GM23338 (cell line): ENCODE measurements around the gene PPP1R37. TPM values are rescaled to one million over a fixed set of nuclear protein-coding genes. Genes with fewer than 3 reads are reported as not detected.

Experiments
- ATAC-seq: fragments of 200-7000 bp; cut with Tn5 transposase; 3 replicates; pipeline ENCODE4 v1.9.1; 2020
- DNase-seq: peaks from one replicate; pipeline ENCODE4 v3.0.0-alpha.2; 2015; ENCODE audit warnings: low spot score
- H2AFZ ChIP-seq: fragments of 200-600 bp; sonication (generic); 2 replicates; pipeline ENCODE4 v1.8.0; 2016; ENCODE audit warnings: antibody characterized with exemption, mild to moderate bottlenecking, moderate library complexity
- H3F3A ChIP-seq: fragments of 200-600 bp; sonication (generic); replicated peaks from 2 replicates; pipeline ENCODE4 v1.8.0; 2017; ENCODE audit warnings: antibody characterized with exemption, mixed run types, low read depth
- H3K27ac ChIP-seq: fragments of 200-600 bp; sonication (generic); 2 replicates; pipeline ENCODE4 v1.6.1; 2016; ENCODE audit warnings: low read depth
- H3K27me3 ChIP-seq: fragments of 200-600 bp; sonication (generic); 2 replicates; pipeline ENCODE4 v1.8.0; 2016; ENCODE audit warnings: mild to moderate bottlenecking, mixed run types, moderate library complexity; ENCODE audit not compliant: insufficient read depth
- H3K36me3 ChIP-seq: fragments of 200-600 bp; sonication (generic); 2 replicates; pipeline ENCODE4 v1.8.0; 2016; ENCODE audit warnings: mild to moderate bottlenecking; ENCODE audit not compliant: insufficient read depth
- H3K4me1 ChIP-seq: fragments of 200-600 bp; sonication (generic); 2 replicates; pipeline ENCODE4 v1.8.0; 2016; ENCODE audit warnings: mild to moderate bottlenecking, moderate library complexity; ENCODE audit not compliant: insufficient read depth
- H3K4me2 ChIP-seq: fragments of 200-600 bp; sonication (generic); 2 replicates; pipeline ENCODE4 v1.7.1; 2017; ENCODE audit warnings: mixed run types
- H3K4me3 ChIP-seq: fragments of 200-600 bp; sonication (generic); 2 replicates; pipeline ENCODE4 v1.6.1; 2016; ENCODE audit warnings: mixed run types
- H3K79me2 ChIP-seq: fragments of 200-600 bp; sonication (generic); replicated peaks from 2 replicates; pipeline ENCODE4 v1.8.0; 2017; ENCODE audit warnings: mild to moderate bottlenecking; ENCODE audit not compliant: insufficient read depth
- H3K9me2 ChIP-seq: fragments of 200-600 bp; sonication (generic); 2 replicates; pipeline ENCODE4 v1.8.0; 2017; ENCODE audit not compliant: insufficient read depth
- H4K20me1 ChIP-seq: fragments of 200-600 bp; sonication (generic); replicated peaks from 2 replicates; pipeline ENCODE4 v1.8.0; 2017; ENCODE audit warnings: mild to moderate bottlenecking; ENCODE audit not compliant: insufficient read depth
- H3K27ac Mint-ChIP-seq: 2 replicates; pipeline ENCODE4 v1.8.0; 2020; ENCODE audit warnings: inconsistent platforms, mild to moderate bottlenecking, moderate library complexity, mixed read lengths
- H3K27me3 Mint-ChIP-seq: 3 replicates; pipeline ENCODE4 v1.8.0; 2022; ENCODE audit warnings: low read depth, mild to moderate bottlenecking, moderate library complexity, mixed read lengths, inconsistent platforms; ENCODE audit not compliant: insufficient read depth, poor library complexity
- H3K36me3 Mint-ChIP-seq: 3 replicates; pipeline ENCODE4 v1.8.0; 2021; ENCODE audit warnings: low read depth, mild to moderate bottlenecking, inconsistent platforms, moderate library complexity, mixed read lengths
- H3K4me1 Mint-ChIP-seq: 3 replicates; pipeline ENCODE4 v1.8.0; 2020; ENCODE audit warnings: mild to moderate bottlenecking, inconsistent platforms, mixed read lengths
- H3K4me3 Mint-ChIP-seq: 3 replicates; pipeline ENCODE4 v1.8.0; 2021; ENCODE audit warnings: moderate library complexity, mild to moderate bottlenecking, inconsistent platforms, mixed read lengths
- H3K9me3 Mint-ChIP-seq: 3 replicates; pipeline ENCODE4 v1.8.0; 2020; ENCODE audit warnings: moderate library complexity, mild to moderate bottlenecking, inconsistent platforms, mixed read lengths
- CREB1 ChIP-seq: fragments of 250-450 bp; sonication (Bioruptor Pico); IDR thresholded peaks from 2 replicates; pipeline ENCODE4 v1.5.0; 2020; ENCODE audit warnings: low read depth, mild to moderate bottlenecking, moderate library complexity
- CTCF ChIP-seq, 2 experiments: fragments of 200-600 bp in 1 of 2; sonication (generic) in 1 of 2; conservative IDR thresholded peaks; 2 replicates each; pipeline versions ENCODE4 v1.5.1 to v1.6.1; 2016 to 2017; ENCODE audit warnings: antibody characterized with exemption in 2 of 2, low read depth in 2 of 2, mild to moderate bottlenecking in 2 of 2, moderate library complexity in 1 of 2
- ETS1 ChIP-seq: IDR thresholded peaks from 2 replicates; pipeline ENCODE4 v1.6.1; 2016; ENCODE audit warnings: antibody characterized with exemption
- EZH2 ChIP-seq: fragments of 200-600 bp; sonication (generic); IDR thresholded peaks from one replicate; pipeline ENCODE4 v1.8.0; 2017; ENCODE audit warnings: antibody characterized with exemption, mild to moderate bottlenecking, low read depth; ENCODE audit not compliant: unreplicated experiment
- NANOG ChIP-seq: IDR thresholded peaks from 2 replicates; pipeline ENCODE4 v1.6.1; 2016; ENCODE audit warnings: antibody characterized with exemption, borderline replicate concordance
- REST ChIP-seq: IDR thresholded peaks from one replicate; pipeline ENCODE4 v1.6.1; 2018; ENCODE audit warnings: antibody characterized with exemption; ENCODE audit not compliant: unreplicated experiment
- STAT1 ChIP-seq: IDR thresholded peaks from one replicate; pipeline ENCODE4 v1.6.1; 2016; ENCODE audit warnings: antibody characterized with exemption; ENCODE audit not compliant: unreplicated experiment
- ZNF114 ChIP-seq: fragments of 250-450 bp; sonication (Bioruptor Pico); IDR thresholded peaks from 2 replicates; pipeline ENCODE4 v1.5.0; 2020; ENCODE audit warnings: mild to moderate bottlenecking, moderate library complexity
- ZNF331 ChIP-seq: fragments of 250-450 bp; sonication (Bioruptor Pico); IDR thresholded peaks from 2 replicates; pipeline ENCODE4 v1.5.0; 2020; ENCODE audit warnings: low read depth, mild to moderate bottlenecking, moderate library complexity
- ZNF462 ChIP-seq: fragments of 250-450 bp; sonication (Bioruptor Pico); IDR thresholded peaks from 2 replicates; pipeline ENCODE4 v1.5.0; 2020; ENCODE audit warnings: mild to moderate bottlenecking, moderate library complexity
- polyA plus RNA-seq: library from polyadenylated mRNA; unstranded; fragments of >200 nt; fragmentation: Nextera tagmentation; extraction: Ambion mirVana; gene quantifications from 2 replicates; pipeline ENCODE4 v1.2.1, GENCODE V29; 2016
- total RNA-seq: library from RNA; depleted of rRNA; stranded (reverse); fragments of >200 nt; shearing (Covaris generic); gene quantifications from 2 replicates; pipeline ENCODE4 v1.2.3, GENCODE V29; 2014

The PPP1R37 gene
- total and polyA plus RNA-seq, 2 experiments from 2014 or later, result 6.9 to 47.2 TPM

- no peak overlapping the region for H3K4me2 ChIP-seq
- no peaks in the 10 kb centered on the region for H3F3A ChIP-seq
- H3K4me1 ChIP-seq, result peaks cover 27% of the 10 kb centered on the region
- Mint-ChIP-seq H3K4me1 (peaks cover 73% of the 10 kb centered on the region), H3K36me3 (peaks cover 4% of the 10 kb centered on the region; the same call in 2 of the 3 replicates), H3K4me3 (no peak overlapping the region), H3K9me3 (no peaks in the 10 kb centered on the region), H3K27ac (0 out of 2 replicates have a peak overlapping the region, but pooled peaks have one; percentile 54), H3K27me3 (peaks cover 18% of the 10 kb centered on the region)
- no peak overlapping the region for H3K27ac ChIP-seq
- no peaks in the 10 kb centered on the region for H3K27me3 ChIP-seq
- no peak for DNase-seq
- TF ChIP-seq CTCF (conservative IDR thresholded peaks at IDR 0.05; ENCODE audit: low read depth in 2 of 2), result no peak
- TF ChIP-seq ETS1, result no peak
- TF ChIP-seq NANOG, result no peak
- TF ChIP-seq ZNF114 (CRISPR knock-in tag), result no peak
- no peak for TF ChIP-seq CREB1 (CRISPR knock-in tag)
- TF ChIP-seq STAT1, result no peak
- no peak for TF ChIP-seq EZH2
- no peak for TF ChIP-seq REST
- no peak for TF ChIP-seq ZNF462
- TF ChIP-seq ZNF331 (CRISPR knock-in tag), result no peak
- H3K9me2 ChIP-seq, result no peaks in the 10 kb centered on the region
- H4K20me1 ChIP-seq, result peaks cover 73% of the 10 kb centered on the region
- H3K4me3 ChIP-seq, result no peak overlapping the region
- ATAC-seq, result peak; percentile 8; the same call in 1 of the 3 replicates
- H2AFZ ChIP-seq, result no peak overlapping the region
- H3K36me3 ChIP-seq, result no peaks in the 10 kb centered on the region
- H3K79me2 ChIP-seq, result peaks cover 99% of the 10 kb centered on the region
Measured at GRCh38 chr19:45097776-45098520, 5.0 kb downstream of the PPP1R37 start.
